ENCODE measurements around the gene USP34.
"Not testable (repeated sequence)": the region's sequence is repeated elsewhere in the genome, so short reads cannot be mapped to it uniquely, and the experiment has no call there.

- not testable (repeated sequence) for TF ChIP-seq CTCF (conservative IDR thresholded peaks at IDR 0.05 in 1 of 2, IDR thresholded peaks at IDR 0.05 in 1 of 2; ENCODE audit: extremely low read depth in 1 of 2, insufficient read depth in 1 of 2, low read depth in 1 of 2, low read length in 2 of 2); EZH2 (IDR thresholded peaks at IDR 0.05; ENCODE audit: borderline replicate concordance, low read length)
Observed at GRCh38 chr2:61165082-61165481, 305.8 kb downstream of the USP34 start.

All from mammary epithelial cell (primary cell).